Mucosa of rectum (tissue), 2 donors: ENCODE measurements around the gene SHISA4.
"Not testable (repeated sequence)": the region's sequence is repeated elsewhere in the genome, so short reads cannot be mapped to it uniquely, and the experiment has no call there.

ENCODE experiments used
- H3K27ac ChIP-seq, 2 donors: one replicate each; pipeline ENCODE4 v1.7.0; 2013; ENCODE audit warnings: inconsistent platforms in 2 of 2, low read depth in 2 of 2, low read length in 2 of 2
- H3K27me3 ChIP-seq, 2 donors: one replicate each; pipeline ENCODE4 v1.7.0; 2013; ENCODE audit warnings: low read length in 2 of 2; ENCODE audit not compliant: control insufficient read depth in 2 of 2, insufficient read depth in 2 of 2
- H3K36me3 ChIP-seq, 2 donors: one replicate each; pipeline ENCODE4 v1.7.0; 2013; ENCODE audit warnings: low read length in 2 of 2; ENCODE audit not compliant: control insufficient read depth in 2 of 2, insufficient read depth in 2 of 2
- H3K4me1 ChIP-seq, 2 donors: one replicate each; pipeline ENCODE4 v1.7.0; 2013; ENCODE audit warnings: low read length in 2 of 2, mild to moderate bottlenecking in 1 of 2; ENCODE audit not compliant: control insufficient read depth in 2 of 2, insufficient read depth in 2 of 2
- H3K4me3 ChIP-seq, 2 donors: one replicate each; pipeline ENCODE4 v1.7.0; 2013; ENCODE audit warnings: low read length in 2 of 2
- H3K9ac ChIP-seq, 2 donors: one replicate each; pipeline ENCODE4 v1.7.0; 2013; ENCODE audit warnings: low read length in 2 of 2, low read depth in 1 of 2, mild to moderate bottlenecking in 1 of 2
- H3K9me3 ChIP-seq, 2 donors: one replicate each; pipeline ENCODE4 v1.7.0; 2013; ENCODE audit warnings: low read length in 2 of 2; ENCODE audit not compliant: control insufficient read depth in 2 of 2
- donor health status: healthy.
- donor health status: Normal muscosa, but diverticular disease.

SHISA4 gene

DNA sequence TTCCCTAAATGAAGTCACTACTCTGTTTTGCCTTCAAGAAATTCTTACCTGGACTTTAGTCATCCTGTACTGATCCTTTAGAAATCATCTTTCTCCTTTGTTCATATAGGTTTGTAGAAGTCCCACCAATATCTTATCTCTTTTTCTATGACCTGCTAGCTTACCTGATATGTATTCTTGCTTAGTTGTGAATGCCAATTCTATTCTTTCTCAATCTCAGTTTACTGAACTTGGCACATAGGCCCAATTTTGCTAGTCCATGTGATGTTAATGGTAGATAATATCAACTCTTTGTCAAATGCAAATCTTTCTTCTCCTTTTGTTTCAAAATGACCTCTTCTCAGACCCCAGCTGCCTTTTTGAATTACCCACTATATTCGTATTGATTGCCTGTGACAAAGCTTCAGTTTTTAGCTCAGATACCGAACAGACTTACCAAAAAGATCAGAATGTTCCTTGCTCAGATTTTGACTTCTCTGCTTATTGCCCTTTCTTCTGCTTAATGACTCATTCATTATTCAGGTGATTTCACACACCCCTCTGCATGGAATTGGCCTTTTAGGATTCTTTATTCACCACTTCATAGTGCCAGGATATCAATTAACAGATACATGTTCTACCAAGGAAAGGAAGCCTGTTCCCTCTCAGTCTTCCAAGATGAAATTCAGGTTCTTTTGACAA is 39.2 kb upstream of the SHISA4 start:
- no peak overlapping the region for H3K4me3 ChIP-seq
- peaks cover 39% of the 10 kb centered on the region in 2 donors for H3K36me3 ChIP-seq
- H3K4me1 ChIP-seq: no peaks in the 10 kb centered on the region
- no peak overlapping the region for H3K27ac ChIP-seq
- no peaks in the 10 kb centered on the region for H3K9me3 ChIP-seq
- no peaks in the 10 kb centered on the region for H3K27me3 ChIP-seq
- no peak overlapping the region for H3K9ac ChIP-seq

DNA sequence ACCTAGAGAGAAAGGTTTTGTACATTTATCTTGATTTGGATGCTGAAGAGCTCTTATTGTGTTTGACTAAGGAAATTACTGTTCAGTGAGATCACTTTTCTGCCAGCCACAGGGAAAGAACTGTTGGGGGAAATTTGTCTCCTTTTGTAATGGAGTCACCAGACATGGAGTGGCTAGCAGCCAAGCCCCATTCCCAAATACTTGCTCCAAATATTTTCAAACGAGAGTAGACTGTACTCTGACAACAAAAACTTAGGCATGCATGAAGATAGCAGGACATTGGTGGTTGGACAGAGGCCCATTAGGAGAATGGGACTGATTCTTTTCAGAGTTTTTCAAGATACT is 38.7 kb upstream of the SHISA4 start:
- no peaks in the 10 kb centered on the region for H3K9me3 ChIP-seq
- no peaks in the 10 kb centered on the region for H3K27me3 ChIP-seq
- H3K4me1 ChIP-seq: no peaks in the 10 kb centered on the region
- H3K9ac ChIP-seq: no peak overlapping the region
- H3K4me3 ChIP-seq: no peak overlapping the region
- peaks cover 43 to 44% of the 10 kb centered on the region in 2 donors for H3K36me3 ChIP-seq
- H3K27ac ChIP-seq: no peak overlapping the region

DNA sequence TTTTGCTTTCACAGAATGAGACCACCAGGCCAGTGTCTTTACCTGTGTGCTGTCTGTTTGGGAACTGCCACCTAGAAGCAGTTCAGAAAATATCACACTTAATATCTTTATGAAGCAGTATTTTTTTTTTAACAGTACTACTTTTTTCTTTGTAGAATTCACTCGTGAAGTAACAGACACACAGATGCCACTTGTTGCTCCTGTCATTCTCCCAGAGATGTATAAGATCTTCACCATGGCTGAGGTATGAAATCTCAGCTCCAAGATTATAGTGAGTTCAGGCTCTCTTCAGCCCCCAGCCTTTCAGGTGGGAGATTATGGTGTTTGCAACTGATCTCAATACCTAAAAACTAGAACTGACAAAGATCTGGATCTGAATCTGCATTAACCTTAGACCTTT is 36.7 kb upstream of the SHISA4 start:
- H3K9me3 ChIP-seq: no peaks in the 10 kb centered on the region
- no peak overlapping the region for H3K9ac ChIP-seq
- no peak overlapping the region for H3K4me3 ChIP-seq
- no peaks in the 10 kb centered on the region for H3K27me3 ChIP-seq
- no peaks in the 10 kb centered on the region for H3K4me1 ChIP-seq
- H3K36me3 ChIP-seq: peaks cover 53 to 62% of the 10 kb centered on the region in 2 donors
- no peak overlapping the region for H3K27ac ChIP-seq

DNA sequence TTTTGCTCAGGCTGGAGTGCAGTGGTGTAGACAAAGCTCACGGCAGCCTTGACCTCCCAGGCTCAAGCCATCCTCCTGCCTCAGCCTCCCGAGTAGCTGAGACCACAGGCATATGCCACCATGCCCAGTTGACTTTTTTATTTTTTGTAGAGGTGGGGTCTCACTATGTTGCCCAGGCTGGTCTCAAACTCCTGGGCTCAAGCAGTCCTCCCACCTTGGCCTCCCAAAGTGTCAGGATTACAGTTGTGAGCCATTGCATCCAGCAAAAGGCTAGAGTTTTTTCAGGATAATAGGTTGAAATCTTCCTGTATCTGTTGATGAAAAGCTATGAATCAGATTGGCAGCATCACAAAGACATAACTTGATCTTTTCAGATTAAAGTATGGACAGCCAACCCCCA is 32.0 kb upstream of the SHISA4 start:
- H3K36me3 ChIP-seq: peaks cover 57 to 58% of the 10 kb centered on the region in 2 donors
- not testable (repeated sequence) for H3K4me1 ChIP-seq, H3K27ac ChIP-seq, H3K9ac ChIP-seq, H3K9me3 ChIP-seq, H3K4me3 ChIP-seq, H3K27me3 ChIP-seq

DNA sequence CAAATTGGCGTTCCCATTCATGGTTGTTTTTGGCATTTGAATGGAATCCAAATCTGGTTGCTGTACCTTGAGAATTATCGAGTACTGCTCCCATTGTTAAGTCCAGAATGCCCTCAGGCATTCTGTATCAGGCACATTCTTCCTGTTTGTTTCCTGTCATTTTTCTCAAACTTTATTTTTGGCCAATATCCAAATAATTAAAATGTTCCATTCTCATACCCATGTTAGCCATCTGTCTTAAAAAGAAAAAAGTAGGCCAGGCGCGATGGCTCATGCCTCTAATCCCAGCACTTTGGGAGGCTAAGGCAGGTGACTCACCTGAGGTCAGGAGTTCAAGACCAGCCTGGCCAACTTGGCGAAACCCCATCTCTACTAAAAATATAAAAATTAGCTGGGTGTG is 29.3 kb upstream of the SHISA4 start:
- Histone ChIP-seq H3K27ac (no peak overlapping the region), H3K4me3 (no peak overlapping the region), H3K27me3 (no peaks in the 10 kb centered on the region), H3K9me3 (no peaks in the 10 kb centered on the region), H3K36me3 (peaks cover 49 to 51% of the 10 kb centered on the region in 2 donors), H3K4me1 (no peaks in the 10 kb centered on the region), H3K9ac (no peak overlapping the region)

DNA sequence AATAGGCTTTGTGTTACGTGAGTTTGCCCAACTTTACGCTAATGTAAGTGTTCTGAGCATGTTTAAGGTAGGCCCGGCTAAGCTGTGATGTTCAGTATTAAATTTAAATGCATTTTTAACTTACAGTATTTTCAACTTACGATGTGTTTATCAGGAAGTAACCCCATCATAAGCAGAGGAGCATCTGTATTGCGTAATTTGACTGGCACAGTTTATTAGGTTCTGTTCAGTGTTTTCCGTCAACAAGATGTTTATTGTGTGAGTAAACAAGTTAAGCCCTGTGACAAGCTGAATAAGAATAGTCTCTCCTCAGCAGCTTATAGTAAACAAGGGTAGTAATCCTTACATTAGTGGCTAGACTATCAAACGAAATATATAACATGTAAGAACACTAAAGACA is 27.2 kb upstream of the SHISA4 start:
- Histone ChIP-seq H3K9ac (no peak overlapping the region), H3K27me3 (no peaks in the 10 kb centered on the region), H3K4me3 (no peak overlapping the region), H3K4me1 (no peaks in the 10 kb centered on the region), H3K27ac (no peak overlapping the region), H3K36me3 (peaks cover 37 to 39% of the 10 kb centered on the region in 2 donors), H3K9me3 (no peaks in the 10 kb centered on the region)

DNA sequence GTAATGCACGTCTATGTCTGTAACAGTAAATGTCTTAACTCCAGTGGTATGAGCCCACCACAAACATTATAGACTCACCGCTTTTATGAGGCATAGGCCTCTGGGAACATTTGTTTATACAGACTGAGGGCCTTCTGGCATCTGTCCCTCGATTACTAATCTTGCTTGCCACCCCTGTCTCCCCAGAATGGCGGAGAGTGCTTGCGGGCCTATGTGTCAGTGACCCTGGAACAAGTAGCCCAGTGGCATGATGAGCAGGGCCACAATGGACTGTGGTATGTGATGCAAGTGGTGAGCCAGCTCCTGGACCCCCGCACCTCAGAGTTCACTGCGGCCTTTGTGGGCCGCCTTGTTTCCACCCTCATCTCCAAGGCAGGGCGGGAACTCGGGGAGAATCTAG is 18.3 kb upstream of the SHISA4 start:
- Histone ChIP-seq H3K4me1 (no peaks in the 10 kb centered on the region), H3K36me3 (peaks cover 71 to 73% of the 10 kb centered on the region in 2 donors), H3K9me3 (no peaks in the 10 kb centered on the region), H3K4me3 (no peak overlapping the region), H3K27me3 (no peaks in the 10 kb centered on the region), H3K27ac (no peak overlapping the region), H3K9ac (no peak overlapping the region)

DNA sequence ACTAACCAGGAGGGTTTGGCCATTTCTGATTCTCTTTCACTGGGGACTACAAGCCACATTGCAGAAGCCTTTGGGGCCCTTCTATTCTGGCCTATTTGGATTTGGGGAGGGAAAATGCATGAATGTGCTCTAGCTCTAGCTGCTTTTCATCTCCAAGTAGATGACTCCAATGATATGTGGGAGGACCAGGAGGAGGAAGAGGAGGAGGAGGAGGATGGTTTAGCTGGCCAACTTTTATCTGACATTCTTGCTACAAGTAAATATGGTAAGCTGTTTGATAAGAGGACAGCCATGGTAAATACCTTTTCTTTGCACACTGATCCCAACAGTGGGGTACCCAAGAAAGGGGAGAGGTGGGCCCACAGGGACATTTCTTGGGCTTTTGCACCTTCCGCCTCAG is 14.0 kb upstream of the SHISA4 start:
- H3K36me3 ChIP-seq: peaks cover 43 to 54% of the 10 kb centered on the region in 2 donors

DNA sequence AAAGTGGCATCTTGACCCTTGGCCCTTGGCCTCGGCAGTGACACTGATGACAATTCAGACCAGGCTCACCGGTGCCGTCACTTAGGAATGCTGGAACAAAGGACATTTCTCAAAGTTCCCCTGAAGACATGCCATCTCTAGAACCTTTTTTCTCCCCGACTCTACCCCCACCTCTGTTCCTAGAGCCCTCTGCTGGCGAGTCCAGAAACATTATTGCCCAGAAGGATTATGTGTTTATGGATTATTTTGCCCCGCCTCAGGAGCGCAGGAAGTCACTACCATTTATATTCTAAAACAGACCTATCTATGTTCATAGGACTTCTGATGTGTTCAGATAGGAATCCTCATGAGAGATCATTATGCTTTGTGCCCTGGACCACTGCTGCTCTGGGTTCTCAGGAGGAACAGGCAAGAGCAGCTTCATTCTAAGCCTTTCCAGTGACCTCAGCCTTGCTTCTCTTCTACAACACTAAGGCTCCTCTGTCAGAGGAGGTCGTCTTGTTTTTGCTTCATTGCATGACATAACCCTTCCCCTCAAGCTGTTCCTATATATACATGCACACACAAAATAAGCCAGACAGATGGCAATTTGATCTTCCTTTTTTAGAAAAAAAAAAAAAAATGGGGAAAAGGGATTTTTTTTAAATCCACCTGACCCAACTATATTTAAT is 12.4 kb upstream of the SHISA4 start:
- Histone ChIP-seq H3K9me3 (no peaks in the 10 kb centered on the region), H3K27me3 (no peaks in the 10 kb centered on the region), H3K27ac (no peak overlapping the region), H3K9ac (no peak overlapping the region), H3K36me3 (peaks cover 28 to 40% of the 10 kb centered on the region in 2 donors), H3K4me3 (no peak overlapping the region), H3K4me1 (peaks cover 0 to 2% of the 10 kb centered on the region in 2 donors)

More for the DNA sequence above, 14.0 kb upstream of the SHISA4 start:
- Histone ChIP-seq H3K4me1 (peaks cover 0 to 2% of the 10 kb centered on the region in 2 donors), H3K4me3 (no peak overlapping the region), H3K27me3 (no peaks in the 10 kb centered on the region), H3K9ac (no peak overlapping the region), H3K9me3 (no peaks in the 10 kb centered on the region), H3K27ac (no peak overlapping the region)

DNA sequence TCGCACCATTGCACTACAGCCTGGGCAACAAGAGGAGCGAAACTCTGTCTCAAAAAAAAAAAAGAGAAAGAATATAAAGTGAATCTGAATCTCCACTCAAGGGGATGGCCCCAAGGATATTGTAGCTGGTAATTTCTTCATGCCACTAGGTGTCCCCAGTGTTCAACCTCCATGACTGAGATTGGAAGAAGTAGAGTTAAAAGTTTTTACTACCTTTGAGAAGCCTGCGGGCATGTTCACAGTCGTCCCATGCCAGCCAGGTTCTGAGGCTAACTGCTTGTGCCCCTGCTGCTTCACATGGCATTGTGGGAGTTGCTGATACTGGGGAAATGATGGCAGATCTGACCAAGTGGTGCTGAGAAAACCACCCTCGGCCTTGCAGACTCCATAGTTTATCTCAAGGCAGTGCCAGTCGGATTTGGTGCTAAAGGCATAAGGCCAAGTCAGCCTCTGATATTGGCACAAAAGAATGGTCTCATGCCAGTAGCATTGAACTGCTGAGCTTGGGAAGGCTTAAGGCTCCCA is 10.8 kb upstream of the SHISA4 start:
- Histone ChIP-seq H3K4me1 (peaks cover 0 to 2% of the 10 kb centered on the region in 2 donors), H3K36me3 (peaks cover 13 to 24% of the 10 kb centered on the region in 2 donors), H3K9ac (no peak overlapping the region), H3K4me3 (no peak overlapping the region), H3K27me3 (no peaks in the 10 kb centered on the region), H3K9me3 (no peaks in the 10 kb centered on the region), H3K27ac (no peak overlapping the region)
